ENCODE results near the gene BAHD1. TPM values are rescaled to one million over a fixed set of nuclear protein-coding genes. Genes with fewer than 3 reads are reported as not detected.

Gene BAHD1
- total and polyA plus RNA-seq, 9 donors = 14.8 to 67.3 (median 40.1) TPM

DNA sequence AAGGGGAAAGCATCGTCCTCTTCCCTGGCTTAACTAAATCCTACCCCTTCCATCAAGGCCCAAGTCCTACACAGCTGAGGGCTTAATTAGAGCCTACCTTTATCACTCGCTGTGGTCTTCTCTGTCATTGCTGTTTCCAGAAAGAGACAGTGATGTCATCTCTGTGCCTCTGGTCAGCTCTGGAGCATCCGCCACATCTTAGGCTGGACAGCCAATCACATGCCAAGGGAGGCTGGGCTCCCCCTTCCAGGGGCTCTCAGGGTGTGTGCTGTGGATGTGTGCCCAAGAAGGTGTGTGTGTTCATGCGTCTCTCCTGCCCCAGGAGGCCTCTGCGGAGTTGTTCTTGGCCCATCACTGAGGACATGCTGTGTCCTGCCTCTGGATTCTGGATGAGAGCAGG is 72.9 kb downstream of the BAHD1 start:
- no peaks in the 10 kb centered on the region for H3K36me3 ChIP-seq
- intact Hi-C loops (cut with DNase I) = loop anchor here in 2 of 4 donors (10.0 kb wide), 2 partner anchors 49 to 381 kb away; partner anchors contain the start of gene VPS18 (in 1 of the 2)
- no peaks in the 10 kb centered on the region for H3K27me3 ChIP-seq
- H3K4me1 ChIP-seq (ENCODE audit: insufficient read depth) = peaks cover 9% of the 10 kb centered on the region
- WGBS, 3 donors = 80 to 91% (median 89%) methylated on average over 5 of the region's 5 CpGs
- H3K9me3 ChIP-seq = no peaks in the 10 kb centered on the region
- no peak for DNase-seq
- H3K27ac ChIP-seq = no peak overlapping the region
- H3K4me3 ChIP-seq = no peak overlapping the region
- TF ChIP-seq CTCF (IDR thresholded peaks at IDR 0.05) (no peak), POLR2A (IDR thresholded peaks at IDR 0.05) (no peak), EP300 (IDR thresholded peaks at IDR 0.05) (no peak)

GRCh38 chr15:40516322-40516721 is 75.6 kb downstream of the BAHD1 start:
- TF ChIP-seq CTCF (IDR thresholded peaks at IDR 0.05) (no peak), EP300 (IDR thresholded peaks at IDR 0.05) (no peak), POLR2A (IDR thresholded peaks at IDR 0.05) (no peak)
- H3K9me3 ChIP-seq = no peaks in the 10 kb centered on the region
- H3K27me3 ChIP-seq = no peaks in the 10 kb centered on the region
- H3K27ac ChIP-seq = no peak overlapping the region
- intact Hi-C loops (cut with DNase I) = loop anchor here in 2 of 4 donors (10.0 kb wide), 2 partner anchors 52 to 378 kb away; partner anchors contain the start of gene VPS18 (in 1 of the 2)
- WGBS, 3 donors = 89 to 93% (median 92%) methylated on average over 2 of the region's 2 CpGs
- no peak for DNase-seq
- no peak overlapping the region for H3K4me3 ChIP-seq
- no peaks in the 10 kb centered on the region for H3K36me3 ChIP-seq
- H3K4me1 ChIP-seq (ENCODE audit: insufficient read depth) = peaks cover 4% of the 10 kb centered on the region

Other genes with a start within 250 kb of the BAHD1 start
- gene PAK6, start 201.9 kb upstream of the BAHD1 start, total RNA-seq = 1 to 10 TPM in 6 of 7 donors, under 1 TPM in 1; 0.36 to 6.7 (median 1.6) TPM
- under 1 TPM; 0.47 to 0.52 TPM for gene PAK6, start 201.9 kb upstream of the BAHD1 start, polyA plus RNA-seq
- under 1 TPM in 1 of 7 donors, not detected in 6; 0.27 TPM for gene ANKRD63, start 157.9 kb upstream of the BAHD1 start, total RNA-seq
- gene ANKRD63, start 157.9 kb upstream of the BAHD1 start, polyA plus RNA-seq = not detected
- gene PLCB2, start 133.0 kb upstream of the BAHD1 start, total RNA-seq = 10 to 100 TPM in 1 of 7 donors, 1 to 10 TPM in 6; 1.9 to 13.9 (median 6.0) TPM
- 1 to 10 TPM; 3.2 to 8.6 TPM for gene PLCB2, start 133.0 kb upstream of the BAHD1 start, polyA plus RNA-seq
- 10 to 100 TPM in 6 of 7 donors, 1 to 10 TPM in 1; 8.1 to 50.6 (median 30.6) TPM for gene INAFM2, start 117.3 kb upstream of the BAHD1 start, total RNA-seq
- gene INAFM2, start 117.3 kb upstream of the BAHD1 start, polyA plus RNA-seq = 10 to 100 TPM in 1 of 2 donors, 1 to 10 TPM in 1; 7.4 to 31.2 TPM
- gene CCDC9B, start 100.0 kb upstream of the BAHD1 start, total RNA-seq = 10 to 100 TPM in 4 of 7 donors, 1 to 10 TPM in 3; 1.8 to 22.2 (median 12.7) TPM
- gene CCDC9B, start 100.0 kb upstream of the BAHD1 start, polyA plus RNA-seq = 1 to 10 TPM; 2.9 to 4.3 TPM
- gene PHGR1, start 89.9 kb upstream of the BAHD1 start, total RNA-seq = 1 to 10 TPM in 1 of 7 donors, not detected in 6; 4.5 TPM
- under 1 TPM in 1 of 2 donors, not detected in 1; 0.96 TPM for gene PHGR1, start 89.9 kb upstream of the BAHD1 start, polyA plus RNA-seq
- 10 to 100 TPM in 1 of 7 donors, 1 to 10 TPM in 3, under 1 TPM in 1, not detected in 2; 0.48 to 12.9 (median 1.5) TPM for gene DISP2, start 82.7 kb upstream of the BAHD1 start, total RNA-seq
- gene DISP2, start 82.7 kb upstream of the BAHD1 start, polyA plus RNA-seq = 1 to 10 TPM; 2.3 to 8.2 TPM
- 1 to 10 TPM; 6.0 to 7.9 (median 6.6) TPM for gene KNSTRN, start 58.2 kb upstream of the BAHD1 start, total RNA-seq
- 10 to 100 TPM in 1 of 2 donors, 1 to 10 TPM in 1; 5.8 to 10.7 TPM for gene KNSTRN, start 58.2 kb upstream of the BAHD1 start, polyA plus RNA-seq
- 100 to 1,000 TPM in 1 of 7 donors, 10 to 100 TPM in 6; 51.5 to 105 (median 91.7) TPM for gene IVD, start 35.2 kb upstream of the BAHD1 start, total RNA-seq
- gene IVD, start 35.2 kb upstream of the BAHD1 start, polyA plus RNA-seq = 10 to 100 TPM; 53.2 to 98.4 TPM
- 10 to 100 TPM in 6 of 7 donors, 1 to 10 TPM in 1; 8.2 to 28.3 (median 23.8) TPM for gene CHST14, start 30.0 kb downstream of the BAHD1 start, total RNA-seq
- gene CHST14, start 30.0 kb downstream of the BAHD1 start, polyA plus RNA-seq = 10 to 100 TPM; 19.9 to 25.8 TPM
- gene CCDC32, start 124.1 kb downstream of the BAHD1 start, total RNA-seq = 10 to 100 TPM; 21.0 to 57.6 (median 31.0) TPM
- 10 to 100 TPM; 26.9 to 32.0 TPM for gene CCDC32, start 124.1 kb downstream of the BAHD1 start, polyA plus RNA-seq
- 10 to 100 TPM in 4 of 7 donors, 1 to 10 TPM in 3; 2.9 to 13.0 (median 11.1) TPM for gene RPUSD2, start 128.3 kb downstream of the BAHD1 start, total RNA-seq
- 1 to 10 TPM; 5.4 to 9.7 TPM for gene RPUSD2, start 128.3 kb downstream of the BAHD1 start, polyA plus RNA-seq
- gene KNL1, start 153.3 kb downstream of the BAHD1 start, total RNA-seq = 1 to 10 TPM in 2 of 7 donors, under 1 TPM in 5; 0.13 to 1.4 (median 0.48) TPM
- gene KNL1, start 153.3 kb downstream of the BAHD1 start, polyA plus RNA-seq = under 1 TPM; 0.15 to 0.77 TPM

All from ovary (tissue), 9 donors.